ENCODE results near the gene C19orf73. TPM values are rescaled to one million over a fixed set of nuclear protein-coding genes. Genes with fewer than 3 reads are reported as not detected.
"Not testable (repeated sequence)": the region's sequence is repeated elsewhere in the genome, so short reads cannot be mapped to it uniquely, and the experiment has no call there.

The C19orf73 gene
- total and polyA plus RNA-seq, 2 donors (not counting 1 experiment from before 2014, with no cell fraction given), result 0.30 to 0.83 TPM

- Histone ChIP-seq H3K4me1 (ENCODE audit: control insufficient read depth, extremely low read depth, insufficient read depth, low read length) (no peaks in the 10 kb centered on the region), H2AFZ (ENCODE audit: low read length) (no peak overlapping the region), H4K20me1 (ENCODE audit: control insufficient read depth, extremely low read depth, insufficient read depth, low read length) (no peaks in the 10 kb centered on the region), H3K79me2 (ENCODE audit: control insufficient read depth, insufficient read depth, low read length) (no peaks in the 10 kb centered on the region), H3K27ac (ENCODE audit: insufficient read depth, low read length) (no peak overlapping the region), H3K9ac (ENCODE audit: insufficient read depth, low read length) (no peak overlapping the region), H3K36me3 (ENCODE audit: control insufficient read depth, insufficient read depth, low read length) (no peaks in the 10 kb centered on the region), H3K27me3 (ENCODE audit: control insufficient read depth, insufficient read depth, low read length) (no peaks in the 10 kb centered on the region), H3K4me3 (replicated peaks in 1 of 4; ENCODE audit: control extremely low read depth in 1 of 4, insufficient read depth in 1 of 4, low read depth in 3 of 4, low read length in 4 of 4) (no peak overlapping the region), H3K9me3 (ENCODE audit: control insufficient read depth, insufficient read depth, low read depth, low read length) (no peaks in the 10 kb centered on the region), H3K4me2 (ENCODE audit: extremely low read depth, insufficient read depth, low read length) (no peak overlapping the region)
- TF ChIP-seq EZH2 (IDR thresholded peaks at IDR 0.05; ENCODE audit: low read length, missing control alignments), result no peak
- TF ChIP-seq, protein P1, sequence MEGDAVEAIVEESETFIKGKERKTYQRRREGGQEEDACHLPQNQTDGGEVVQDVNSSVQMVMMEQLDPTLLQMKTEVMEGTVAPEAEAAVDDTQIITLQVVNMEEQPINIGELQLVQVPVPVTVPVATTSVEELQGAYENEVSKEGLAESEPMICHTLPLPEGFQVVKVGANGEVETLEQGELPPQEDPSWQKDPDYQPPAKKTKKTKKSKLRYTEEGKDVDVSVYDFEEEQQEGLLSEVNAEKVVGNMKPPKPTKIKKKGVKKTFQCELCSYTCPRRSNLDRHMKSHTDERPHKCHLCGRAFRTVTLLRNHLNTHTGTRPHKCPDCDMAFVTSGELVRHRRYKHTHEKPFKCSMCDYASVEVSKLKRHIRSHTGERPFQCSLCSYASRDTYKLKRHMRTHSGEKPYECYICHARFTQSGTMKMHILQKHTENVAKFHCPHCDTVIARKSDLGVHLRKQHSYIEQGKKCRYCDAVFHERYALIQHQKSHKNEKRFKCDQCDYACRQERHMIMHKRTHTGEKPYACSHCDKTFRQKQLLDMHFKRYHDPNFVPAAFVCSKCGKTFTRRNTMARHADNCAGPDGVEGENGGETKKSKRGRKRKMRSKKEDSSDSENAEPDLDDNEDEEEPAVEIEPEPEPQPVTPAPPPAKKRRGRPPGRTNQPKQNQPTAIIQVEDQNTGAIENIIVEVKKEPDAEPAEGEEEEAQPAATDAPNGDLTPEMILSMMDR (conservative IDR thresholded peaks at IDR 0.05 in 1 of 2, IDR thresholded peaks at IDR 0.05 in 1 of 2; ENCODE audit: low read depth in 1 of 2, low read length in 2 of 2), result no peak
- DNase-seq (ENCODE audit: low read depth in 2 of 2), result no peak
Observed at GRCh38 chr19:49126575-49126974, 7.6 kb upstream of the C19orf73 start.

GRCh38 chr19:49125025-49125731 is 6.2 kb upstream of the C19orf73 start:
- no peak overlapping the region for H3K27ac ChIP-seq (ENCODE audit: insufficient read depth, low read length)
- no peaks in the 10 kb centered on the region for H3K79me2 ChIP-seq (ENCODE audit: control insufficient read depth, insufficient read depth, low read length)
- H3K27me3 ChIP-seq (ENCODE audit: control insufficient read depth, insufficient read depth, low read length), result peaks cover 9% of the 10 kb centered on the region
- no peaks in the 10 kb centered on the region for H4K20me1 ChIP-seq (ENCODE audit: control insufficient read depth, extremely low read depth, insufficient read depth, low read length)
- no peaks in the 10 kb centered on the region for H3K36me3 ChIP-seq (ENCODE audit: control insufficient read depth, insufficient read depth, low read length)
- no peak overlapping the region for H3K4me2 ChIP-seq (ENCODE audit: extremely low read depth, insufficient read depth, low read length)
- H3K9me3 ChIP-seq (ENCODE audit: control insufficient read depth, insufficient read depth, low read depth, low read length), result no peaks in the 10 kb centered on the region
- no peak for DNase-seq (ENCODE audit: low read depth in 2 of 2)
- no peak overlapping the region for H2AFZ ChIP-seq (ENCODE audit: low read length)
- H3K4me1 ChIP-seq (ENCODE audit: control insufficient read depth, extremely low read depth, insufficient read depth, low read length), result no peaks in the 10 kb centered on the region
- TF ChIP-seq EZH2 (IDR thresholded peaks at IDR 0.05; ENCODE audit: low read length, missing control alignments), result no peak
- TF ChIP-seq, protein P1 (conservative IDR thresholded peaks at IDR 0.05 in 1 of 2, IDR thresholded peaks at IDR 0.05 in 1 of 2; ENCODE audit: low read depth in 1 of 2, low read length in 2 of 2), result no peak
- no peak overlapping the region for H3K4me3 ChIP-seq (replicated peaks in 1 of 4; ENCODE audit: control extremely low read depth in 1 of 4, insufficient read depth in 1 of 4, low read depth in 3 of 4, low read length in 4 of 4)
- no peak overlapping the region for H3K9ac ChIP-seq (ENCODE audit: insufficient read depth, low read length)

DNA sequence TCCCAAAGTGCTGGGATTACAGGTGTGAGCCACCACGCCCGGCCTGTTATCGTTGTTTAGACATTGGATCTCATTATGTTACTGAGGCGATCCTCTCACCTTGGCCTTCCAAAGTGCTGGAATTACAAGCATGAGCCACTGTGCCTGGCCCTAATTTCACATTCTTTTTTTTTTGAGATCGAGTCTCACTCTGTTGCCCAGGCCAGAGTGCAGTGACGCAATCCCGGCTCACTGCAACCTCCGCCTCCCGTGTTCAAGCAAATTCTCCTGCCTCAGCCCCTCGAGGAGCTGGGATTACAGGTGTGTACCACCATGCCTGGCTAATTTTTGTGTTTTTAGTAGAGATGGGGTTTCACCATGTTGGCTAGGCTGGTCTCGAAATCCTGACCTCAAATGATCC is 4.3 kb upstream of the C19orf73 start:
- H3K9me3 ChIP-seq (ENCODE audit: control insufficient read depth, insufficient read depth, low read depth, low read length); H3K4me3 ChIP-seq (replicated peaks in 1 of 4; ENCODE audit: control extremely low read depth in 1 of 4, insufficient read depth in 1 of 4, low read depth in 3 of 4, low read length in 4 of 4); H3K9ac ChIP-seq (ENCODE audit: insufficient read depth, low read length); H4K20me1 ChIP-seq (ENCODE audit: control insufficient read depth, extremely low read depth, insufficient read depth, low read length); H3K79me2 ChIP-seq (ENCODE audit: control insufficient read depth, insufficient read depth, low read length); H3K36me3 ChIP-seq (ENCODE audit: control insufficient read depth, insufficient read depth, low read length); H2AFZ ChIP-seq (ENCODE audit: low read length); H3K4me1 ChIP-seq (ENCODE audit: control insufficient read depth, extremely low read depth, insufficient read depth, low read length); H3K27ac ChIP-seq (ENCODE audit: insufficient read depth, low read length); H3K4me2 ChIP-seq (ENCODE audit: extremely low read depth, insufficient read depth, low read length); DNase-seq (ENCODE audit: low read depth in 2 of 2): not testable (repeated sequence)
- H3K27me3 ChIP-seq (ENCODE audit: control insufficient read depth, insufficient read depth, low read length), result peaks cover 13% of the 10 kb centered on the region

DNA sequence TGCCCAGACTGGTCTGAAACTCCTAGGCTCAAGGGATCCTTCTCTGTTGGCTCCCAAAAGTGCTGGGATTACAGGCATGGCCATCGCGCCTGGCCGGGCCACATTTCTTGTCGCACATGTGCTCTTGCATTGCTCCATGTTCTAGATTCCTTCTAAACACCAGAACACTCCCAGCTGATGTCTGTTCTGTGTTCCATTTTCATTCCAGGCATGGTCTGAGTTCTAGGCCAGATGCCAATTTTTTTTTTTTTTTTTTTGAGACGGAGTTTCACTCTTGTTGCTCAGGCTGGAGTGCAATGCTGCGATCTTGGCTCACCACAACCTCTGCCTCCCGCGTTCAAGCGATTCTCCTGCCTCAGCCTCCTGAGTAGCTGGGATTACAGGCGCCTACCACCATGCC is 2.9 kb upstream of the C19orf73 start:
- not testable (repeated sequence) for H2AFZ ChIP-seq (ENCODE audit: low read length); H3K36me3 ChIP-seq (ENCODE audit: control insufficient read depth, insufficient read depth, low read length); H3K27ac ChIP-seq (ENCODE audit: insufficient read depth, low read length); H3K79me2 ChIP-seq (ENCODE audit: control insufficient read depth, insufficient read depth, low read length); H3K4me1 ChIP-seq (ENCODE audit: control insufficient read depth, extremely low read depth, insufficient read depth, low read length); H3K4me3 ChIP-seq (replicated peaks in 1 of 4; ENCODE audit: control extremely low read depth in 1 of 4, insufficient read depth in 1 of 4, low read depth in 3 of 4, low read length in 4 of 4); H3K9me3 ChIP-seq (ENCODE audit: control insufficient read depth, insufficient read depth, low read depth, low read length); H3K9ac ChIP-seq (ENCODE audit: insufficient read depth, low read length); DNase-seq (ENCODE audit: low read depth in 2 of 2); H4K20me1 ChIP-seq (ENCODE audit: control insufficient read depth, extremely low read depth, insufficient read depth, low read length); H3K4me2 ChIP-seq (ENCODE audit: extremely low read depth, insufficient read depth, low read length)
- H3K27me3 ChIP-seq (ENCODE audit: control insufficient read depth, insufficient read depth, low read length), result peaks cover 13% of the 10 kb centered on the region
